IMR-90 (cell line): ENCODE measurements around the gene AP3M1. TPM values are rescaled to one million over a fixed set of nuclear protein-coding genes. Genes with fewer than 3 reads are reported as not detected.

Experiments
- ATAC-seq: fragments of 200-7000 bp; cut with Tn5 transposase; 2 replicates; pipeline ENCODE4 v1.9.1; 2020; ENCODE audit warnings: low read depth, mild to moderate bottlenecking, moderate library complexity
- BruUV-seq: library from RNA; stranded (reverse); fragments of 400-500 nt; replicated peaks from 2 replicates; lab custom pipeline; 2021; lab: Mats Ljungman, UMichigan
- CTCF ChIA-PET: fragments of 300-600 bp; formaldehyde crosslinking; extraction: SDS; loops from one replicate; lab custom pipeline; 2021; ENCODE audit warnings: antibody characterized with exemption; lab: Yijun Ruan, JAX
- POLR2A ChIA-PET: fragments of 300-600 bp; sonication (Branson Sonifier 250); formaldehyde crosslinking; loops from one replicate; lab custom pipeline; 2022; ENCODE audit warnings: antibody characterized with exemption; ENCODE audit not compliant: unreplicated experiment; lab: Charles Lee
- DNase-seq: peaks from one replicate; pipeline ENCODE4 v3.0.0; 2013
- H2AFZ ChIP-seq: replicated peaks from 2 replicates; pipeline ENCODE3; 2013; ENCODE audit warnings: low read length, mild to moderate bottlenecking; ENCODE audit not compliant: poor library complexity
- H2AK5ac ChIP-seq: 2 replicates; pipeline ENCODE4 v1.6.1; 2013; ENCODE audit warnings: low read depth, low read length, inconsistent platforms
- H2AK9ac ChIP-seq: replicated peaks from 2 replicates; pipeline ENCODE3; 2013; ENCODE audit warnings: mild to moderate bottlenecking, low read depth, low read length, moderate library complexity; ENCODE audit not compliant: poor library complexity
- H2BK120ac ChIP-seq: 2 replicates; pipeline ENCODE4 v1.6.1; 2013; ENCODE audit warnings: low read depth, low read length, inconsistent platforms
- H2BK15ac ChIP-seq: 3 replicates; pipeline ENCODE4 v1.6.1; 2013; ENCODE audit warnings: low read depth, low read length, inconsistent platforms
- H2BK20ac ChIP-seq: 2 replicates; pipeline ENCODE4 v1.6.1; 2013; ENCODE audit warnings: low read depth, mild to moderate bottlenecking, inconsistent platforms, low read length, moderate library complexity
- H2BK5ac ChIP-seq: 2 replicates; pipeline ENCODE4 v1.6.1; 2013; ENCODE audit warnings: mild to moderate bottlenecking, low read depth, low read length, inconsistent platforms; ENCODE audit not compliant: poor library complexity, severe bottlenecking
- H3K14ac ChIP-seq: replicated peaks from 2 replicates; pipeline ENCODE4 v1.6.1; 2013; ENCODE audit warnings: low read depth, low read length, inconsistent platforms
- H3K18ac ChIP-seq: 2 replicates; pipeline ENCODE4 v1.6.1; 2013; ENCODE audit warnings: low read depth, low read length, control low read depth
- H3K23ac ChIP-seq: 2 replicates; pipeline ENCODE4 v1.6.1; 2013; ENCODE audit warnings: low read depth, low read length, inconsistent platforms
- H3K27ac ChIP-seq: 2 replicates; pipeline ENCODE4 v1.5.1; 2013; ENCODE audit warnings: mild to moderate bottlenecking, control low read depth, low read length; ENCODE audit not compliant: insufficient read depth
- H3K27me3 ChIP-seq: 2 replicates; pipeline ENCODE4 v1.6.1; 2013; ENCODE audit warnings: low read length; ENCODE audit not compliant: control insufficient read depth, insufficient read depth
- H3K36me3 ChIP-seq: 2 replicates; pipeline ENCODE4 v1.6.1; 2013; ENCODE audit warnings: low read length, mixed read lengths; ENCODE audit not compliant: control insufficient read depth, insufficient read depth
- H3K4ac ChIP-seq: 2 replicates; pipeline ENCODE4 v1.6.1; 2013; ENCODE audit warnings: low read depth, low read length, inconsistent platforms
- H3K4me1 ChIP-seq: 2 replicates; pipeline ENCODE4 v1.6.1; 2013; ENCODE audit warnings: low read length, mixed read lengths; ENCODE audit not compliant: control insufficient read depth, insufficient read depth
- H3K4me2 ChIP-seq: 2 replicates; pipeline ENCODE4 v1.6.1; 2013; ENCODE audit warnings: low read depth, mild to moderate bottlenecking, control low read depth, low read length, moderate library complexity
- H3K4me3 ChIP-seq: 2 replicates; pipeline ENCODE4 v1.5.1; 2013; ENCODE audit warnings: low read depth, mild to moderate bottlenecking, control low read depth, low read length, moderate library complexity; ENCODE audit not compliant: insufficient read depth
- H3K56ac ChIP-seq: 2 replicates; pipeline ENCODE4 v1.6.1; 2013; ENCODE audit warnings: low read length, inconsistent platforms; ENCODE audit not compliant: insufficient read depth; ENCODE audit errors: extremely low read depth
- H3K79me1 ChIP-seq, 2 experiments: 2 replicates each; pipeline ENCODE4 v1.6.1; 2013; ENCODE audit warnings: low read length in 2 of 2, inconsistent platforms in 1 of 2, low read depth in 1 of 2
- H3K9ac ChIP-seq: 2 replicates; pipeline ENCODE4 v1.6.1; 2013; ENCODE audit warnings: low read depth, low read length, control low read depth
- H3K9me1 ChIP-seq: 2 replicates; pipeline ENCODE4 v1.6.1; 2013; ENCODE audit warnings: low read length, inconsistent platforms; ENCODE audit not compliant: insufficient read depth
- H3K9me3 ChIP-seq: 2 replicates; pipeline ENCODE4 v1.6.1; 2013; ENCODE audit warnings: low read length; ENCODE audit not compliant: control insufficient read depth, insufficient read depth
- H4K20me1 ChIP-seq: 2 replicates; pipeline ENCODE4 v1.6.1; 2013; ENCODE audit warnings: low read length, inconsistent platforms; ENCODE audit not compliant: insufficient read depth
- H4K5ac ChIP-seq: 2 replicates; pipeline ENCODE4 v1.6.1; 2013; ENCODE audit warnings: mild to moderate bottlenecking, low read depth, low read length, control low read depth
- H4K8ac ChIP-seq, 2 experiments: 2 replicates each; pipeline ENCODE4 v1.6.1; 2013; ENCODE audit warnings: low read depth in 2 of 2, low read length in 2 of 2, control low read depth in 1 of 2, inconsistent platforms in 1 of 2
- H4K91ac ChIP-seq: 2 replicates; pipeline ENCODE4 v1.6.1; 2013; ENCODE audit warnings: low read depth, low read length, inconsistent platforms; ENCODE audit not compliant: insufficient read depth
- BHLHE40 ChIP-seq: fragments of 150-350 bp; IDR thresholded peaks from 2 replicates; pipeline ENCODE4 v1.6.1; 2016; ENCODE audit warnings: mild to moderate bottlenecking, low read depth, low read length
- CEBPB ChIP-seq: IDR thresholded peaks from 2 replicates; pipeline ENCODE4 v1.6.1; 2012; ENCODE audit warnings: low read depth, low read length, improper control_type of control experiment
- CHD1 ChIP-seq: IDR thresholded peaks from 2 replicates; pipeline ENCODE4 v1.6.1; 2012; ENCODE audit warnings: low read depth, low read length, improper control_type of control experiment
- CTCF ChIP-seq: conservative IDR thresholded peaks from 2 replicates; pipeline ENCODE4 v1.5.1; 2012; ENCODE audit warnings: mild to moderate bottlenecking, low read depth, low read length, improper control_type of control experiment
- ELK1 ChIP-seq: fragments of 150-350 bp; IDR thresholded peaks from 2 replicates; pipeline ENCODE4 v1.6.1; 2016; ENCODE audit warnings: low read depth, mild to moderate bottlenecking, low read length, moderate library complexity, borderline replicate concordance
- FOS ChIP-seq: fragments of 150-350 bp; IDR thresholded peaks from 2 replicates; pipeline ENCODE4 v1.6.1; 2016; ENCODE audit warnings: low read depth, low read length
- MAFK ChIP-seq: IDR thresholded peaks from 2 replicates; pipeline ENCODE4 v1.6.1; 2012; ENCODE audit warnings: low read depth, low read length, improper control_type of control experiment
- MAZ ChIP-seq: IDR thresholded peaks from 2 replicates; pipeline ENCODE4 v1.6.1; 2012; ENCODE audit warnings: low read depth, mild to moderate bottlenecking, low read length, improper control_type of control experiment, moderate library complexity, borderline replicate concordance
- MXI1 ChIP-seq: IDR thresholded peaks from 2 replicates; pipeline ENCODE4 v1.6.1; 2012; ENCODE audit warnings: low read depth, mild to moderate bottlenecking, low read length, moderate library complexity, borderline replicate concordance
- NFE2L2 ChIP-seq: fragments of 150-350 bp; IDR thresholded peaks from 2 replicates; pipeline ENCODE4 v1.6.1; 2016; ENCODE audit warnings: low read depth, mild to moderate bottlenecking, low read length
- POLR2A ChIP-seq: IDR thresholded peaks from 2 replicates; pipeline ENCODE4 v1.6.1; 2012; ENCODE audit warnings: mild to moderate bottlenecking, low read depth, low read length
- RAD21 ChIP-seq: IDR thresholded peaks from 2 replicates; pipeline ENCODE4 v1.6.1; 2012; ENCODE audit warnings: low read length, improper control_type of control experiment
- RCOR1 ChIP-seq: IDR thresholded peaks from 2 replicates; pipeline ENCODE4 v1.6.1; 2012; ENCODE audit warnings: mild to moderate bottlenecking, low read length, improper control_type of control experiment; ENCODE audit not compliant: insufficient replicate concordance
- RFX5 ChIP-seq: IDR thresholded peaks from 2 replicates; pipeline ENCODE4 v1.8.0; 2012; ENCODE audit warnings: low read depth, mild to moderate bottlenecking, low read length, moderate library complexity
- USF2 ChIP-seq: fragments of 150-350 bp; IDR thresholded peaks from 2 replicates; pipeline ENCODE4 v1.6.1; 2017; ENCODE audit warnings: mild to moderate bottlenecking, antibody characterized with exemption, low read length, low read depth
- WGBS, 2 experiments: methylation state at CpG; one replicate each; pipeline versions ENCODE4 v1.1.5 to v1.1.7; 2013; ENCODE audit warnings: missing lambda C conversion rate in 2 of 2; ENCODE audit not compliant: insufficient read length in 1 of 2; ENCODE audit errors: extremely low coverage in 2 of 2; 5-methylcytosine and 5-hydroxymethylcytosine counted together
- dilution Hi-C: fragments of 300-500 bp; cut with HindIII; formaldehyde crosslinking; loops from one replicate; pipeline ENCODE4 v1.14.3; 2018; ENCODE audit warnings: low sequenced_read_pairs; ENCODE audit not compliant: unreplicated experiment
- in situ Hi-C: fragments of 300-500 bp; cut with MboI; formaldehyde crosslinking; loops from 3 replicates; pipeline ENCODE4 v1.14.3; 2019; ENCODE audit warnings: low sequenced_read_pairs, inconsistent platforms, mixed read lengths
- intact Hi-C: fragments of 100-400 bp; cut with micrococcal nuclease; formaldehyde crosslinking; loops from 2 replicates; pipeline ENCODE4 v1.10.0; 2022
- polyA plus RNA-seq, 3 experiments: library from polyadenylated mRNA; depleted of rRNA; stranded (reverse); fragments of >200 nt; gene quantifications; 2 replicates each; pipeline ENCODE4 v1.2.3, GENCODE V29; 2012; ENCODE audit warnings: low replicate concordance in 1 of 3
- total RNA-seq: library from RNA; depleted of rRNA; stranded (reverse); fragments of >200 nt; gene quantifications from 2 replicates; pipeline ENCODE4 v1.2.3, GENCODE V29; 2012

Gene AP3M1
- total and polyA plus RNA-seq, 2 of the 4 experiments (the other 2 are of a cell fraction): 26.6 to 46.4 TPM

- ChIA-PET POLR2A (interaction anchor here (0.7 kb wide), 1 partner anchor 36 kb away, joined by 3 read pairs; no protein-coding TSS in a partner anchor), CTCF (interaction anchor here (0.7 to 0.9 kb wide), 2 partner anchors 15 to 217 kb away, joined by 3 to 5 read pairs; no protein-coding TSS in a partner anchor)
- Histone ChIP-seq H3K9ac (no peak overlapping the region), H3K27ac (no peak overlapping the region), H3K18ac (no peak overlapping the region), H3K4me1 (peaks cover 6% of the 10 kb centered on the region; the same call in 1 of the 2 replicates), H3K4me2 (no peak overlapping the region), H2AK5ac (no peak overlapping the region), H2AK9ac (no peak overlapping the region), H4K5ac (no peak overlapping the region), H4K8ac (no peak overlapping the region), H3K23ac (no peak overlapping the region), H3K9me1 (peaks cover 20% of the 10 kb centered on the region), H3K4ac (no peak overlapping the region), H3K9me3 (no peaks in the 10 kb centered on the region), H2BK120ac (no peak overlapping the region), H2BK5ac (no peak overlapping the region), H3K14ac (no peak overlapping the region), H4K20me1 (peaks cover 45% of the 10 kb centered on the region), H3K36me3 (peaks cover 80% of the 10 kb centered on the region), H2BK20ac (no peak overlapping the region), H4K91ac (no peak overlapping the region), H3K56ac (no peak overlapping the region), H3K27me3 (no peaks in the 10 kb centered on the region), H3K4me3 (no peak overlapping the region), H2AFZ (no peak overlapping the region), H3K79me1 (peaks cover 53 to 78% of the 10 kb centered on the region in 2 experiments), H2BK15ac (no peak overlapping the region)
- in situ Hi-C loops (no loop called here), dilution Hi-C loops (no loop called here), intact Hi-C loops (no loop called here)
- TF ChIP-seq CEBPB (no peak), ELK1 (no peak), MXI1 (no peak), RAD21 (no peak), RCOR1 (no peak), BHLHE40 (no peak), CTCF (no peak), NFE2L2 (no peak), USF2 (no peak), RFX5 (no peak), MAZ (no peak), FOS (no peak), MAFK (no peak), CHD1 (no peak), POLR2A (no peak)
- no peak for DNase-seq
- no peak for ATAC-seq
- BruUV-seq: no TSS peak
- no CpG with 5 or more reads among the region's 2 CpGs for WGBS, 2 experiments
Measured at GRCh38 chr10:74096777-74097176, 53.9 kb downstream of the AP3M1 start.
